ENCODE measurements around the gene ATG9A. TPM values are rescaled to one million over a fixed set of nuclear protein-coding genes. Genes with fewer than 3 reads are reported as not detected.

Gene ATG9A
- total RNA-seq, 1 donor from 2014 or later, result 46.5 TPM

DNA sequence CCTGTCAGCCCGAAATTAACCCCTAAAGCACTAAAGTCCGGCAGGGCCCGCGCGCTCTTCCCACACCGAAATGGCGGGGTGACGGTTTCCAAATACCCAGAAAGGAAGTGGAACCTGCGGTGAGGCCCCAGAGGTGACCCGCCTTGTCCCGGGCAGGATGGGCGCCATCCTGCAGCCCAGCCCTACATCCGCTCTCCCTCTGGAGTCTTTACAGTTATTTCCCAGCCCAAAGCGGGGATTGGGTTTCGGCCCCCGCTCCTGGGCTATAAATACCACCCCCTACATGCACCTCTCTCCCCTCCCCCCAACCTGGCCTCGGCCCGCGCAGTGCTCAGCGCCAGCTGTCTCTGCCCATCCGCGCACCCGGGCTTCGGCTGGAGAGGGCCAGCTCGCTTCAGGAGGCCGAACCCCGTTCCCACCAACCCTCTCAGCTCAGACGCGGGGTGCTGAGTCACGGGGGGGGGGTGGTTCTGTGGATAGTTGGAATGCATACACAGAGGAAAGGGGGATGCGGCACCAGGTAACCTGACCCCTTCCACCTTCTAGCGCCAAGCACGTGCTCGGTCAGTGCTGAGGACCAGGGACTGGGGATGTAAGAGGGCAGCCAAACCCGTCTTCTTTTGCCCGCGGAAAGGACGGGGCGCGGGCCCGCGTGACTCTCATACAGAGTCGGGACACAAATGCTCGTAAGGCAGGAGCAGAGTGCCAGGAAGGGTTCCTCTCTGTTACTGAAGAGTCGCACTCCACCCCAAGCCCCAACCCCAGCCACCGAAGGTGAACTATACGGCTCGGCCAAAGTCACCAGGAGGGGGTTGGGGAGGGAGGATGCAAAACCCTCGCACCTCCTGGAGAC lies 23.7 kb upstream of the ATG9A start, which contains the start of gene TUBA4B:
Gene TUBA4B (plus strand): TSS at position 344 of the 853 bp plus-strand sequence. CDS start 165 bp downstream, at position 509.
- DNase-seq, result peak; percentile 23

DNA sequence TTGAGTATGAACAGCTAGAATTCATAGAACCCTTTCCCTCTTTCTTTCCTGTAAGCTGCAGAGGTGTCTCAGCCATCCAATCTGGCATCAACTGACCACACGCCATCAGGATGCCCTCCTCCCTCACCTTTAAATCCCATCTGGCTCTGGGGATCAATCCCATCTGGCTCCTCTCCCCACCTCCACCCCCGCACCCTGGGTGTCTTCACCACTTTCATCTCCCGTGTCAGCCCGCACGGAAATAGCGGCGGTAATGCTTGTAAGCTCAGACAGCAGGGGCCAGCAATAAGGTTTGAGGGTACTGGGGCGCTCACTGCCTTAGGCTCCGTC lies 23.1 kb upstream of the ATG9A start:
- DNase-seq, result no peak

DNA sequence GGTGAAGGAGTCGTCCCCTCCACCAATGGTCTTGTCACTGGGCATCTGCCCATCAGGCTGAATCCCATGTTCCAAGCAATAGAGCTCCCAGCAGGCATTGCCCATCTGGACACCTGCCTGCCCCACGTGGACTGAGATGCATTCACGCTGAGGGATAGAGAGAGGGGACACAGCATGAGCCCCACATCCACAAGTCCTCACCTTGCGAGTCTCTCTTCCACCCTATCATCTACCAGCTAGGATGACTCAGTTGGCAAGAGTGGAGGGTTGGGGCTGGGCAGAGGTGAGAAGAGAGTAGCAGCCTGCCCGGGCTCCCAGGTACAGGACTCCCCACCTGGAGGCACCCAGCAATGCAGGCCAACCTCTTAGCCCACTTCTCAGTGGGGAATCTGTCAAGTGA lies 22.6 kb upstream of the ATG9A start:
- DNase-seq, result no peak

DNA sequence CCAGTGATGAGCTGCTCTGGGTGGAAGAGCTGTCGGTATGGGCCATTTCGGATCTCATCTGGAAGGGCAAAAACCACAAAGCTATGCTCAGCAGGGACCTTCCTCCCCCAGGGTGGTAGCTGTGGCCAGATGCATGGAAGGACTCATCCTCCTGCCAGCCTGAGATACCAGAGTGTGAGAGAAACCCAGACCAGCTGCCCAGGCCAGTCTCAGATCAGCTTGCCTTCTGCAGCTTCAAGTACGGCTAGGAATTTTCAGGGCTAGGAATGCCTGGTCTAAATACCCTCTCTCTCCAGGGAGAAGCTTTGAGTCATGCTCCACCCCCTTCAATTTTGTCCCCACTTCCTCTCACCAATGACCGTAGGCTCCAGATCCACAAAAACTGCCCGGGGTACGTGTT lies 22.2 kb upstream of the ATG9A start:
- no peak for DNase-seq

DNA sequence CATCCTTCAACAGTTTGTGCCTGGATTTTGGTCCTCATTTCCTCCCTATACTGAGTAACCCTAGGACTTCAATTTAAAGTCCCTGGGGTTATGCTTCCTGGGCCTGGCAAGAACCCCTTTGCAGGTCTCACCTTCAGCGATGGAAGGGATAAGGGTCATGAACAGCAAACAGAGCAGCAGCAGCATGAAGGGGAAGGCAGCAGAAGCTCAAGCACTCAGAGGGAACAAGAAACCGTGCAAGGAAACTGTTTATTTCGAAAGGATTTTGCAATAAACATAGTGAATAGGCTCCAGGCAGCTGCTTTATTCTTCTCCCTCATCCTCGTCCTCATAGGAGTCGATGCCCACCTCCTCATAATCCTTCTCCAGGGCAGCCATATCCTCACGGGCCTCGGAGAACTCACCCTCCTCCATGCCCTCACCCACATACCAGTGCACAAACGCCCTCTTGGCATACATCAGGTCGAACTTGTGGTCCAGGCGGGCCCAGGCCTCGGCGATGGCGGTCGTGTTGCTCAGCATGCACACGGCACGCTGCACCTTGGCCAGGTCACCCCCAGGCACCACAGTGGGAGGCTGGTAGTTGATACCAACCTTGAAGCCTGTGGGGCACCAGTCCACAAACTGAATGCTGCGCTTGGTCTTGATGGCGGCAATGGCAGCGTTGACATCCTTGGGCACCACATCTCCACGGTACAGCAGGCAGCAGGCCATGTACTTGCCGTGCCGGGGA lies 20.8 kb upstream of the ATG9A start:
- DNase-seq, result no peak

DNA sequence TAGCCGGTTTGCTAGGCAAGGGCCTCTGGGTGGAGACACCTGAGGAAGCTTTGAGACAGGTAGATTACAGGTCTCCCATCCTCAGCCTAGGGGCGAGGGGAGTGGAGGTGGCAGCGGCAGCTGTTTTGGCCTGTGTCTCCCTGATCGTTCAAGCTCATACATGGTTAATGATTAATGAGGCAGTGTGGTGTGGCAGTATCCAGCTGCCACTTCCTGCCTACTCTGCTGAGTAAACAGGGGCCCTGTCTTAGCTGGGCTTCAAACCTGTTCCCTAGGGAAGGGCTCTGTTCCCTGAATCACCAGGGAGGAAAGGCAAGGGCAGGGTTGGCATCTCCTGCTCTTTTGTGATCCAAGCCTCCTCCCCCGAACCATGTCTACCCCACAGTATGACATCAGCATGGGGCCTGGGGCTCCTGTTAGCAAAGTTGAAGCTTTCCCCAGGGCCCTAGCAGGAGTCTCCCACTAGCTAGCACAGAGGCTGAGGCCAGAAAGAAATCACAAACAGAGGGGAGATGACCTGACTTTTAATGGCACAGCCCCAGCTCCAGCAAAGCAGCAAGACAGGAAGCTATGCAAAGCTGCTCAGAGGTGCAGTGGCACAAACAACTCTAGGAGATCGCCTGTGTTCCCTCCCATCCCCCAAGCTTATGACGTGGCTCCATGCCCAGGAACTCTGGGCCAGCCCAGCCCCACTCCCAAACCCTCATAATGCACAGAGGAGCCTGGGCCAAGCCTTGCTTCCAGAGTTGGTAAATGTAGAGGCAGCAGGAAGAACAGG lies 20.0 kb upstream of the ATG9A start:
- peak; percentile 85 for DNase-seq

DNA sequence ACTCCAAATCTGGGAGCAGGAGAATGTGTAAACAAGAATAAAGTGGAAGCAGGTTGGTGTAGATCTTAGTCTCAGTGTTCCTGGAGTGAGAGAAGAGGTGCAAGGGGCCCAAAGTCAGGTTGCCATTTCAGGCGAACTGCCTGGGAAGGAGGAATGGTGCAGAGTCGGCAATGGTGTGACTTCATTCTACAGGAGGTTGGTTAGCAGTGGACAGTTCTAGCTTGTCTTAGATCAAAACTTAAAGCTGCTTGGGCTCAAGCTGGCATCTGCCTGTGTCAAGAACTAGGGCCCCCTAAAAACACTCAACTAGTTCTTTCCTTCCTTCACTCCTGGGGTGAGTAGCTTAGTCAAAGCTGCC lies 19.4 kb upstream of the ATG9A start:
- peak; percentile 7 for DNase-seq

DNA sequence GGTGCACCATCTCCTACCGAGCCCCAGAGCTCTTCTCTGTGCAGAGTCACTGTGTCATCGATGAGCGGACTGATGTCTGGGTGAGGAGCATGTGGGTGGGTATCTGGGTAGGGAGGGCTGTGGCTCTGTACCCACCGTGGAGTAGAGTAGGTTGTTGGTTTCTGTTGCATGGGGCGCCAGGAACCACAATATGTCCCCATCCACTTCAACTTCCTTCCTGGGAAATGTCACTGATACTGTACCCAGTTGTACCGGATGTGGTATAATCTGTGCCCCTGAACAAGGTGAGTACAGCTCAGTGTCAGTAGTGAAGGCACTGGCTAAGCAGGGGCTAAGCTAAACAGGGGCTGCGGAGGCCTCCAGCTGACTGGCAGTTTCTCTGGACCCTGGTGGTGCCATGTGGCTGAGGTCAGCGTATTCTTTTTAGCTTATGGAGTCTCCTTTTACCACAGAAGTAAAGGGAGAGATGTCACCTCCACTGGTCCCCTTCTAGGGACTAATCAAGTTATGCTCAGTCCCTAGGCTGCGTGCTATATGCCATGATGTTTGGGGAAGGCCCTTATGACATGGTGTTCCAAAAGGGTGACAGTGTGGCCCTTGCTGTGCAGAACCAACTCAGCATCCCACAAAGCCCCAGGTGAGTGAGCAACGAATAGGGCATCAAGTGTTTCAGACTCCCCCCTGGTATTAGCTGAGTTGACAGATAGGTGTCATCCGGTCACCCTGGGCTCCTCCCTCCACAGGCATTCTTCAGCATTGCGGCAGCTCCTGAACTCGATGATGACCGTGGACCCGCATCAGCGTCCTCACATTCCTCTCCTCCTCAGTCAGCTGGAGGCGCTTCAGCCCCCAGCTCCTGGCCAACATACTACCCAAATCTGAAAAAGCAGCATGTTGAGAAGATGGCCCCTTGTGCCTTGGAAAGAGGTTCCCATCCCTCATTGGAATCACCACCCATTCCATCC lies 18.5 kb upstream of the ATG9A start:
- no peak for DNase-seq

DNA sequence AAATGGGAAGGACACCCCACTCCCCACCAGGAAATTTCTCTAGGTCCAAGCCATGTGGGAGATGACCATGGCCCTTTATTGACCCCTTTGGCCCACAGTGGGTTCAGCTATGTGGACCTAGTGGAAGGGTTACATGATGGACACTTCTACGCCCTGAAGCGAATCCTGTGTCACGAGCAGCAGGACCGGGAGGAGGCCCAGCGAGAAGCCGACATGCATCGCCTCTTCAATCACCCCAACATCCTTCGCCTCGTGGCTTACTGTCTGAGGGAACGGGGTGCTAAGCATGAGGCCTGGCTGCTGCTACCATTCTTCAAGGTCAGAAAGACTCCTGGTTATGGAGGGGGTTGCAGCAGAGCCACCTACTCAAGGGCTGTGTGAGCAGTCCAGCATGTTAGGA lies 17.1 kb upstream of the ATG9A start:
- no peak for DNase-seq

DNA sequence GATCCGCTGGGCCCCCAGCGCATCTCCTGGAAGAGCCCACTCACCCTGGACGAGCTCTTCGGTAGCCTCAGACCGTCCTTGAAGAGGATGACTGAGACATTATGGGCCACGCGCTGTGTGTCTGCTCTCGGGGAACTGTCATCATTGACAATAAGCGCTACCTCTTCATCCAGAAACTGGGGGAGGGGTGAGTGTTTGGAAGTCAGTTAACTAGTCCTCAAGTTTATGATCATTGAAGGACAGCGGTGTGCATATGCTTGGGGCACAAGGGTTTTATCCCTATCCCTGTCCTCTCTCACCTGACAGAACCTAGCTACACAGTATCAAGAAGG lies 16.4 kb upstream of the ATG9A start:
- no peak for DNase-seq

DNA sequence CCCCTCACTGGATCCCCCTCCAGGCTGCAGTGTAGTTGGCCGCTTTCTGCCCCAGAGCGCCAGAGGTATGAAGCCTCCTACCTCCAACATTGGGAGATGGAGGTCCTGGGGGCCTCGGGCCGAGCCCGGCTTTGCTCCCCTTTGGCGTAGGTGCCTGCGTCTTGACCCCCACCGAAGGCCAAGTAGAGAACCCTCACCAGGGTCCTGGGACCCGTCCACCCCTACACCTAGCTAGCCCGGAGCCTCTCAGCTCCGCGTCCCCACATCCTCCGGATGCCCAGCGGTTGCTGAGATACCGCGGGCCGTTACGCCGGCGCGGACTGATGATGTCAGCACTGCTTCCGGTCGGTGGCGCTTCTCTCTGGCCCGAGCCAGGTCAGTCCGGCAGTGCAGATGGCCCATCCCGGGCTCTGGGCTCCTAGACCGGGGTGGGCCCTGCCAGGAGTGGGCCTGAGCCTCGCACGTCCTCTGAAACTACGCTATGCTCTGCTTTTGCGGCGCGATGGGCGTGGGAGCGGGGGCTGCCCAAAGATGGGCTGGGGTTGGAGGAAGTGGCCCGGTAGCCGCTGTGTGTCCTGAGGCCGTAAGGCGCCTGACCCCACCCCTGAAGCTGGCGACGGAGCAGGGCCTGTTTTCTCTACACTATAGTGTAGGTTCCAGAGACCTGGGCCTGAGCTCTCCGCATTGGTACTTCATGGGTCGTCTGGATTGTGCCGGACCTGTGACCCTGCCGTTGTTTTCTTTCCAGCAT lies 15.9 kb upstream of the ATG9A start, which contains the start of the genes GLB1L and STK16:
Gene GLB1L (minus strand): TSS at position 297 of the 751 bp plus-strand sequence. CDS start 1,871 bp downstream, outside the sequence.
Gene STK16 (plus strand): TSS at position 332 of the 751 bp plus-strand sequence. CDS start 521 bp downstream, outside the sequence.
- peak; percentile 97 for DNase-seq

DNA sequence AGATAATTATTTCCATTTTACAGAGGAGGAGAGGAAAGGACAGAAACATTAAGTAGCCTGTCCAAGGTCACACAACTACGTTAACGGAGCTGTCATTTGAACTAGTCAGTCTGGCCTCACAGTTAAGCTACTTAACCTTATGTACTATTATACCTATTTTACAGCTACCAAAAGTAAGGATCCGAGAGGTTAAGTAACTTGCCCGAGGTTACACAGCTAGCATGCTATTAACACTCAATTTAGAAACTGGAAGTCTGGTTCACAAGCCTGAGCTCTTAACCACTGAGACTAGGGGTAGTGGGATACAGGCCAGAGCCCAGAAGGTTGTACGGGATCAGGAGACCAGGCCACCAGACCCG lies 15.3 kb upstream of the ATG9A start:
- DNase-seq, result no peak

DNA sequence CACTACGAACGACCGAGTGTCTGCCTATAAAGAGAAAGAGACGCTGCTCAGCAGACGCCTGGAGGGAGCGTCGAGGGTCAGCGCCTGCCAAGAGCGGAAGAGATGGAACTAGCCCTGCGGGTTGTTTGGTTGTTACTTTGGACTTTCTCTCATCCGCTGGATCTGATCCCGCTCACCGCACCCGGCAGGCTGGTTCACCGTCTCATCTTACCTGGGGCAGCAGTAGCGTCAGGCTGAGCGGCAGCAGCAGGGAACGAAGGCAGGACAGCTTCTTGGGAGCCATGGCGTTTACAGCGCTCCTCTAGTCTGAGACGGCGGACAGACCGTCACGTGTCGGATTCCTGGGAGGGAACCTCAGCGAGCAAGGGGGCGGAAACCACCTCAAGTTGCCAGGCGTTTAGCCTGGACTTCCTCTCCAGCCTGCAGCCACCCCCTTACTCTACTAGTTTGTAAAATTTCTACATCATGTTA lies 13.9 kb upstream of the ATG9A start:
- peak; percentile 37 for DNase-seq

DNA sequence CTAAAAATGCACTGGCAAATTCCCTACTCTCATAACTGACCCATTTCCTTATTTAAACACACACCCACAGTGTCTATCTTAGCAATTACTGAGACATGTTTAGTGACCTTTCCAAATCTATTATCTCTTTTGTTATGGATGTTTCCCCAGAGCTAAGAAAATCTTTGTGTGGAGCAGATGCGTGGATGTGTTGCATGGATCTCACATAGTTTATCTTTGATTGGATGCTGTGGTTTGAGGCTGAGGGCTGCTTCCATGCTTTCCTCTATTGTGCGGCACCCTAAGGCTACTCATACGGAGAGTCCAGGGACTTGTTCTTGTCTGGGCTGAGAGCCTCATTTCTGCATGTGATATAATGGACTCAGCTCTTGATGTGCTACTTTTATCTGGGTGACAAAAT lies 4.9 kb upstream of the ATG9A start:
- no peak for DNase-seq

DNA sequence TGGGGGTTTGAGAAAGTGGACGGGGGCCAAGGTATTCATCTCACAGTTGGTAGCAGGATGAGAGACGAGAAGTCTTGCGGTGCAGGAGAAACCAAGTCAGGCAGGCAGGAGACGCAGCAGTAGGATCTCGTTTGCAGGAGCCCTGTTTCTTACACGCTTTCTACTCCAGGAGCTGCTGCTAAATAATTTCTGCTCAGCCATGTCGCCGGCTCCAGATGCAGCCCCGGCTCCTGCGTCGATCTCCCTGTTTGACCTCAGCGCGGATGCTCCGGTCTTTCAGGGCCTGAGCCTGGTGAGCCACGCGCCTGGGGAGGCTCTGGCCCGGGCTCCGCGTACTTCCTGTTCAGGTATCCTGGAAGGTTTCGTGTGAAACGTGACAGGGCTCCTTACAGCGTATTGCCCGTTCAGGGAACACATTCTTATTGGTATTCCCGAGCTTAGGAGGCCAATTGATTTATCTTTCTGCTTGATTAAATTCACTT lies 664 bp upstream of the ATG9A start:
- peak; percentile 67 for DNase-seq

DNA sequence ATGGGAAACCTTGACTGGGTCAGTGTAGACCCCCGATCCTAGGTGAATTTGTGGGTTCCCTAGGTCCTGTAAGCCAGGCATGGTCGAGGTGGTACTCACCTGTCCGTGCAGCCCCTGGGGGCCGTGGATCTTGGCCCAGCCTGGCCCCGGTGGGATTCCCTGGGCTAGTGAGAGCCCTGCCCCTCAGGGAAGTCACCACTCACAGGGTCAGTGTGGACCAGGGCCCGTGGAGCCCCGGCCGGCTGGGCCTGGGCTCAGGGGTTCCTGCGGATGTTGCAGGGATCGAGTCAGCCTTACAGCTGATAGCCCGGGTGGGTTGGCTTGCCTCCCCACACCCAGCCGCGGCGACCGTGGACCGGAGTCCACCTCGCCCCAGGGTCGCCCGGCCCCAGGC lies 528 bp downstream of the ATG9A start:
- DNase-seq, result no peak

DNA sequence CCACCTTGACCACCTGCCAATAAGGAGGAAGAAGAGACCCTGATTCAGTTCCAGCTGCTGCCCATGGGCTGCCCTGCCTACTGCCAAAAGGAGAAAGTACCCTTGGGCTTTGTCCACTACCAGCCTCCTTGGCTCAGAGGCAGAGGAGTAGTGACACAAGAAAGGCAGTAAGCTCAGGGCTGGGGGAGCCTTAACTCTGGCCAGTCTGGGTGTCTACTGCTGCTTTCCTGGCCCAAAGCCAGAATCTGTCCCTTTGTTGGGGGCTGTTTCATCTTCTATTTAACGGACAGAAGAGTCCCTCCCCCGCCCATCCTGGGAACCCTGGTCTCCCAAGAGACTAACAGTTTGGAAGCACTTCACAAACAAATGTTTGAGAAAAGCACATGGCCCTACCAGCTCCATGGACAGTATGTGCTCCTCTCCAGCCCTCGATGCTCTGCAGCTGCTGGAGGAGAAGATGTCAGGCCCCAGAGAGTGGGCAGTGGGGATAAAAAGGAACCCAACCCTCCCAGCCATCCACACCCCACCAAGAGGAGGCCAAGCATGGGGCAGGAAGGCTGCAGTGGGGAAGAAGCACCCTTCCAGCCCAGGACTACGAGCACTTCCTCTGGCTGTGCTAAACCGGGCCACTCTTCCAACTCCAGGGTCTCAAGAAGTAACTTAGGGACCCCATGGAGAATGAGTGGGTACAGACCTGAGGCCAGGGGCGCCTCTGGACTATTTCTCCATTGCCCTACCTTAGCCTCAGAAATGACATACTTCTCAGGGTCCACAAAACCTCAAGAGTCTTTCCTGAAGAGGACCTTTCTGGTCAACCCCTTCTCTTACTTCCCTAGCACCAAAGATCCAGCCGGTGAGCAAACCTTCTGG lies 1.2 kb downstream of the ATG9A start:
- DNase-seq, result peak; percentile 21

DNA sequence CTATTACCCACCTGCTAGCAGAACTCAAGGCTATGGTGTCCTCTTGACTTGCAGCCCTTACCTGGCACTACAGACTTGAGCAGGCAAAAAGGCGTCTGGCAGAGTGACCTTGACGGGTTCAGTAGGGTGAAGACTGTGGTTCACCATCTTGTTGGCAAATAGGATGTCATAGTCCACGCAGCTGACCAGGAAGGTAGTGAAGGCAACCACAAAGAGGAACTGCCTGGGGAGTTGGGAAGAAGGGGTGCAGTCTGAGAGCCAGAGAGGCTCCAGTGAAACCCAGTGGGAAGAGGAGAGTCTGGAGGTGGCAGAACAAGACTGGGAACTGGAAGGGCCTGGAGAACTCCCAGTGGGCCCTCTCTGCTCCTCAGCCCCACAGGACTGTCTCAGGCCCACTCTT lies 4.1 kb downstream of the ATG9A start:
- DNase-seq, result no peak

DNA sequence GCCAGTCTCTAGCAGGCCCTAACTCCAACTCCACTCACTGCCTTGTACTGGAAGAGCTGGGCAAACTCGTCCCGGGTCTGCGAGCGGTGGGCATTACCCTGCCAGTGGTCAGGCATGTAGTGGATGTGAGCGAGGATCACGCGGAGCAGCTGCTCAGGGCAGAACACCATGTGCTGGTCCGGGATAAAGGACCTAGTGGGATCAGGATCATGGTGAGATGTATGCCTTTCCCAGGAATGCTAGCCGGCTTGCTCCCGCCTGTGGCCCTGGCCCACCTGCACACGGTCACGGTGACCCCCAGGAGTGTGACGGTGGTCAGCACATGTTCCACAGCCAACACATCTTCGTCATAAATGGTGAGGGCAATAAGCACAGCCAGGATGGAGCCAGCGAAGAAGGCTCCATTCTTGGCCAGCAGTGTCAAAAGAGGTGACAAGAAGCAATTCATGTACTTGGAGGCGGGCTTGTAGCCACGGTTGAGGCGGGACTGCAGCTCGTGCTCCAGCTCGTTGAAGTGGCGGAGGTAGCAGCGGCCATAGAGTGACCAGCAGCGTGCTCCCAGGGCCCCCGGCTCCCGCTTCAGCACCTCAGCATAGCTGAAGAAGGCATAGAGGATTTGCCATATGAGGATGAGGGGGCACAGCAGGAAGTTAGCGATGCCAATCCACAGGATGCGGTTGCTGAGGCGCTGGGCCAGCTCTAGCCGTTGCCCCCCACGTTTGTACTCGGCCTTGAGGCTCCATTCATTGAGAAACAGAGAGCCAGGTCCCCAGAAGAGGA lies 5.4 kb downstream of the ATG9A start:
- no peak for DNase-seq
